GM19351 (cell line): Measurements from ENCODE around the gene PHLDB3.

Source experiments
- ATAC-seq: cut with Tn5 transposase; IDR thresholded peaks from one replicate; pipeline ENCODE4 v1.9.1; 2021; ENCODE audit warnings: mild to moderate bottlenecking, moderate library complexity; ENCODE audit not compliant: unreplicated experiment

The PHLDB3 gene

GRCh38 chr19:43501661-43502418, 2.7 kb downstream of the PHLDB3 start:
- ATAC-seq, result no peak

GRCh38 chr19:43499042-43499441, 5.5 kb downstream of the PHLDB3 start:
- no peak for ATAC-seq

- no peak for ATAC-seq
These were observed 6.2 kb downstream of the PHLDB3 start for GRCh38 chr19:43498233-43498842.

GRCh38 chr19:43496960-43497359, 7.6 kb downstream of the PHLDB3 start:
- no peak for ATAC-seq

- ATAC-seq, result no peak
These were observed 9.5 kb downstream of the PHLDB3 start for GRCh38 chr19:43495082-43495481.

- no peak for ATAC-seq
These were observed 13.8 kb downstream of the PHLDB3 start for GRCh38 chr19:43490759-43491158.

- no peak for ATAC-seq
These were observed 14.5 kb downstream of the PHLDB3 start for GRCh38 chr19:43489979-43490599.

- ATAC-seq, result peak; percentile 56
These were observed 15.2 kb downstream of the PHLDB3 start for GRCh38 chr19:43489310-43489709.

GRCh38 chr19:43488179-43488578, 16.4 kb downstream of the PHLDB3 start:
- ATAC-seq, result no peak

GRCh38 chr19:43486412-43486811, 18.1 kb downstream of the PHLDB3 start:
- ATAC-seq, result no peak

GRCh38 chr19:43485951-43486350, 18.6 kb downstream of the PHLDB3 start:
- ATAC-seq, result no peak

- no peak for ATAC-seq
These were observed 21.3 kb downstream of the PHLDB3 start for GRCh38 chr19:43483281-43483680.

- ATAC-seq, result no peak
These were observed 22.4 kb downstream of the PHLDB3 start for GRCh38 chr19:43482193-43482592.

GRCh38 chr19:43481701-43482100, 22.8 kb downstream of the PHLDB3 start:
- ATAC-seq, result no peak

- no peak for ATAC-seq
These were observed 24.0 kb downstream of the PHLDB3 start for GRCh38 chr19:43480574-43480973.

GRCh38 chr19:43479961-43480561, 24.5 kb downstream of the PHLDB3 start:
- ATAC-seq, result no peak

- ATAC-seq, result no peak
These were observed 25.3 kb downstream of the PHLDB3 start for GRCh38 chr19:43479226-43479625.

GRCh38 chr19:43478323-43478722, 26.2 kb downstream of the PHLDB3 start:
- no peak for ATAC-seq

- ATAC-seq, result no peak
These were observed 27.9 kb downstream of the PHLDB3 start for GRCh38 chr19:43476606-43477005.

- peak; percentile 87 for ATAC-seq
These were observed 29.4 kb downstream of the PHLDB3 start for GRCh38 chr19:43474986-43475705.

- no peak for ATAC-seq
These were observed 30.1 kb downstream of the PHLDB3 start for GRCh38 chr19:43474487-43474886.
